Esophagus squamous epithelium (tissue), 4 donors: ENCODE data around the gene NCAPH2.

ENCODE experiments used
- CTCF ChIP-seq, 6 experiments: fragments of 450-650 bp in 4 of 6; fragments of 200-600 bp in 2 of 6; sonication (generic) in 2 of 6; IDR thresholded peaks; one replicate each; pipeline ENCODE4 v1.5.1; 2016 to 2019; ENCODE audit warnings: antibody characterized with exemption in 6 of 6, mild to moderate bottlenecking in 4 of 6, moderate library complexity in 4 of 6
- POLR2A ChIP-seq, 4 donors: fragments of 450-650 bp; IDR thresholded peaks; one replicate each; pipeline ENCODE4 v1.6.1; 2017; ENCODE audit warnings: antibody characterized with exemption in 4 of 4, mild to moderate bottlenecking in 4 of 4, moderate library complexity in 3 of 4

GRCh38 chr22:50540381-50540780, 32.4 kb downstream of the NCAPH2 start:
- no peak for TF ChIP-seq CTCF (IDR thresholded peaks at IDR 0.05)
- TF ChIP-seq POLR2A (IDR thresholded peaks at IDR 0.05): no peak
